HCT116 (cell line): Measurements from ENCODE around the gene CALML6. TPM values are rescaled to one million over a fixed set of nuclear protein-coding genes. Genes with fewer than 3 reads are reported as not detected.

Experiments used
- ATAC-seq: fragments of 200-7000 bp; cut with Tn5 transposase; 2 replicates; pipeline ENCODE4 v1.9.1; 2020; ENCODE audit warnings: mild to moderate bottlenecking, moderate library complexity
- BruUV-seq: library from RNA; stranded (reverse); fragments of 400-500 nt; replicated peaks from 2 replicates; lab custom pipeline; 2021; lab: Mats Ljungman, UMichigan
- CTCF ChIA-PET: fragments of 300-600 bp; sonication (Branson Sonifier 250); formaldehyde crosslinking; loops from one replicate; lab custom pipeline; 2021; ENCODE audit warnings: antibody characterized with exemption; lab: Charles Lee
- POLR2A ChIA-PET: fragments of 300-600, 350-600 bp; sonication (Branson Sonifier 250); formaldehyde crosslinking; loops from one replicate; lab custom pipeline; 2021; ENCODE audit warnings: antibody characterized with exemption; lab: Charles Lee
- RAD21 ChIA-PET, 2 experiments: fragments of 300-600 bp; sonication (Branson Sonifier 250); formaldehyde crosslinking; loops; one replicate each; lab custom pipeline; 2023; ENCODE audit warnings: low total read pairs in 2 of 2; ENCODE audit not compliant: uncharacterized antibody in 2 of 2, unreplicated experiment in 2 of 2, low non-redundant PET in 1 of 2; lab: Charles Lee
- DNase-seq: peaks from one replicate; pipeline ENCODE4 v3.0.0-alpha.2; 2010; ENCODE audit warnings: low read depth, low spot score
- H2AFZ ChIP-seq: fragments of 200-600 bp; shearing (Covaris generic), sonication (generic); 2 replicates; pipeline ENCODE4 v1.6.1; 2017; ENCODE audit warnings: low read depth, mixed run types, mixed read lengths, antibody characterized with exemption, low read length; ENCODE audit not compliant: poor library complexity, severe bottlenecking
- H3K27ac ChIP-seq: 2 replicates; pipeline ENCODE4 v1.5.1; 2012; ENCODE audit warnings: low read depth, low read length
- H3K27me3 ChIP-seq: fragments of 200-600 bp; sonication (generic); 2 replicates; pipeline ENCODE4 v1.6.1; 2016; ENCODE audit warnings: mixed run types, low read length, mixed read lengths; ENCODE audit not compliant: insufficient read depth
- H3K36me3 ChIP-seq, 2 experiments: fragments of 200-500 bp in 1 of 2; fragments of 200-600 bp in 1 of 2; sonication (Bioruptor generic) in 1 of 2; sonication (generic) in 1 of 2; 2 replicates each; pipeline versions ENCODE4 v1.5.1 to v1.6.1; 2014 to 2016; ENCODE audit warnings: low read length in 2 of 2, inconsistent platforms in 1 of 2, mixed read lengths in 1 of 2, mixed run types in 1 of 2; ENCODE audit not compliant: insufficient read depth in 2 of 2, control insufficient read depth in 1 of 2
- H3K4me1 ChIP-seq, 2 experiments: fragments of 200-600 bp in 1 of 2; sonication (generic) in 1 of 2; 2 replicates each; pipeline versions ENCODE4 v1.5.1 to v1.6.1; 2012 to 2017; ENCODE audit warnings: low read length in 2 of 2, inconsistent platforms in 1 of 2, mild to moderate bottlenecking in 1 of 2, mixed read lengths in 1 of 2, mixed run types in 1 of 2, moderate library complexity in 1 of 2; ENCODE audit not compliant: insufficient read depth in 2 of 2, control insufficient read depth in 1 of 2
- H3K4me2 ChIP-seq: fragments of 200-600 bp; sonication (generic); 2 replicates; pipeline ENCODE4 v1.6.1; 2017; ENCODE audit warnings: mixed run types, low read length, mixed read lengths
- H3K4me3 ChIP-seq, 2 experiments: fragments of 200-600 bp in 1 of 2; sonication (generic) in 1 of 2; replicated peaks in 1 of 2; 2 replicates each; pipeline ENCODE4 v1.5.1; 2011 to 2016; ENCODE audit warnings: low read length in 2 of 2, control low read depth in 1 of 2, low read depth in 1 of 2, mild to moderate bottlenecking in 1 of 2, mixed read lengths in 1 of 2, mixed run types in 1 of 2
- H3K79me2 ChIP-seq: fragments of 200-600 bp; sonication (generic); 2 replicates; pipeline ENCODE4 v1.6.1; 2017; ENCODE audit warnings: mild to moderate bottlenecking, mixed run types, low read length, moderate library complexity, mixed read lengths; ENCODE audit not compliant: insufficient read depth
- H3K9ac ChIP-seq: fragments of 200-600 bp; sonication (generic); 2 replicates; pipeline ENCODE4 v1.6.1; 2016; ENCODE audit warnings: low read length, mixed read lengths
- H3K9me2 ChIP-seq: fragments of 200-600 bp; sonication (generic), shearing (Covaris generic); 2 replicates; pipeline ENCODE4 v1.6.1; 2017; ENCODE audit warnings: mixed run types, mild to moderate bottlenecking, moderate library complexity; ENCODE audit not compliant: insufficient read depth
- H3K9me3 ChIP-seq, 2 experiments: fragments of 200-500 bp in 1 of 2; fragments of 200-600 bp in 1 of 2; sonication (Bioruptor generic) in 1 of 2; sonication (generic) in 1 of 2; 2 replicates each; pipeline ENCODE4 v1.6.1; 2014 to 2017; ENCODE audit warnings: low read length in 2 of 2, mixed read lengths in 2 of 2, inconsistent platforms in 1 of 2, low read depth in 1 of 2, mild to moderate bottlenecking in 1 of 2, mixed run types in 1 of 2, moderate library complexity in 1 of 2; ENCODE audit not compliant: control insufficient read depth in 1 of 2, insufficient read depth in 1 of 2
- H4K20me1 ChIP-seq: fragments of 200-600 bp; sonication (generic), shearing (Covaris generic); 2 replicates; pipeline ENCODE4 v1.6.1; 2017; ENCODE audit warnings: mixed run types, mild to moderate bottlenecking, moderate library complexity; ENCODE audit not compliant: insufficient read depth
- CBX3 ChIP-seq: IDR thresholded peaks from 2 replicates; pipeline ENCODE4 v1.6.1; 2012; ENCODE audit warnings: low read depth
- ELF1 ChIP-seq: IDR thresholded peaks from 2 replicates; pipeline ENCODE4 v1.6.1; 2012; ENCODE audit warnings: low read depth, borderline replicate concordance
- EZH2phosphoT487 ChIP-seq: fragments of 200-600 bp; IDR thresholded peaks from 2 replicates; pipeline ENCODE4 v1.6.1; 2018; ENCODE audit warnings: antibody characterized with exemption, borderline replicate concordance
- SRF ChIP-seq: IDR thresholded peaks from 2 replicates; pipeline ENCODE4 v1.6.1; 2012; ENCODE audit warnings: low read depth
- ZFX ChIP-seq: fragments of 450-650 bp; IDR thresholded peaks from 2 replicates; pipeline ENCODE4 v1.6.1; 2017
- intact Hi-C: fragments of 100-400 bp; cut with micrococcal nuclease; formaldehyde crosslinking; loops from 2 replicates; pipeline ENCODE4 v1.10.0; 2022
- total RNA-seq: library from RNA; stranded (reverse); gene quantifications from one replicate; pipeline ENCODE4 v1.2.1, GENCODE V29; 2021; ENCODE audit not compliant: unreplicated experiment
- TF ChIP-seq, protein P1 (sequence below): IDR thresholded peaks from 2 replicates; pipeline ENCODE4 v1.6.1; 2012

Gene CALML6
- total RNA-seq, 1 experiment from 2014 or later = 2.3 TPM

DNA sequence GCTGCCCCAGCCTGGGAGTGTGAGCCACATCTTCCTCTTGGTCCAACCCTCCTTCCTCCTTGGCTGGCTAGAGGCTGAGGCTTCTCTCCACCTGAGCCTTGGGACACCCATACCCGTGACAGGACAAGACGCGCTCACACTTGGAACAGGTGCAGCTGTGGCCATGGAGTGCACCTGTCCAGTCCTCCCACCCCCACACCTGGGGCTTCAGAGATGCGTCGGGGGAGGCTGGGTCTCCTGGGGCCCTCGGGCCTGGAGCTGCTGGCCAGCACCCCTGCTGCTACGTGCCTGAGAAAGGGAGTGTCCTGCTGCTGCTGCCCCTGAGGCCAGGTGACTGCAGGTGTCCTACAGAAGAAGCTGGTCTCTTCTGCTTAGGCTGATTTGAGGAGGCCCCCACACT lies 41.0 kb downstream of the CALML6 start:
- BruUV-seq = no TSS peak
- H3K9ac ChIP-seq = no peak overlapping the region
- no peaks in the 10 kb centered on the region for H3K9me2 ChIP-seq
- no peaks in the 10 kb centered on the region for H3K9me3 ChIP-seq
- intact Hi-C loops = no loop called here
- POLR2A ChIA-PET = no interaction called here
- CTCF ChIA-PET = interaction anchor here (1.3 kb wide), 1 partner anchor 12 kb away, joined by 4 read pairs; no protein-coding TSS in a partner anchor
- H3K4me3 ChIP-seq = no peak overlapping the region
- no peak overlapping the region for H3K27ac ChIP-seq
- H4K20me1 ChIP-seq = no peaks in the 10 kb centered on the region
- no peak for TF ChIP-seq ELF1
- TF ChIP-seq, all 23 proteins: peak for 0
- H3K79me2 ChIP-seq = no peaks in the 10 kb centered on the region
- H3K36me3 ChIP-seq = no peaks in the 10 kb centered on the region
- DNase-seq (no peak), ATAC-seq (no peak)
- H3K27me3 ChIP-seq = no peaks in the 10 kb centered on the region
- RAD21 ChIA-PET = no interaction called here
- H3K4me1 ChIP-seq = peaks cover 3 to 18% of the 10 kb centered on the region in 2 experiments; a peak in 3 of 4 replicates
- no peak overlapping the region for H3K4me2 ChIP-seq
- no peak overlapping the region for H2AFZ ChIP-seq

DNA sequence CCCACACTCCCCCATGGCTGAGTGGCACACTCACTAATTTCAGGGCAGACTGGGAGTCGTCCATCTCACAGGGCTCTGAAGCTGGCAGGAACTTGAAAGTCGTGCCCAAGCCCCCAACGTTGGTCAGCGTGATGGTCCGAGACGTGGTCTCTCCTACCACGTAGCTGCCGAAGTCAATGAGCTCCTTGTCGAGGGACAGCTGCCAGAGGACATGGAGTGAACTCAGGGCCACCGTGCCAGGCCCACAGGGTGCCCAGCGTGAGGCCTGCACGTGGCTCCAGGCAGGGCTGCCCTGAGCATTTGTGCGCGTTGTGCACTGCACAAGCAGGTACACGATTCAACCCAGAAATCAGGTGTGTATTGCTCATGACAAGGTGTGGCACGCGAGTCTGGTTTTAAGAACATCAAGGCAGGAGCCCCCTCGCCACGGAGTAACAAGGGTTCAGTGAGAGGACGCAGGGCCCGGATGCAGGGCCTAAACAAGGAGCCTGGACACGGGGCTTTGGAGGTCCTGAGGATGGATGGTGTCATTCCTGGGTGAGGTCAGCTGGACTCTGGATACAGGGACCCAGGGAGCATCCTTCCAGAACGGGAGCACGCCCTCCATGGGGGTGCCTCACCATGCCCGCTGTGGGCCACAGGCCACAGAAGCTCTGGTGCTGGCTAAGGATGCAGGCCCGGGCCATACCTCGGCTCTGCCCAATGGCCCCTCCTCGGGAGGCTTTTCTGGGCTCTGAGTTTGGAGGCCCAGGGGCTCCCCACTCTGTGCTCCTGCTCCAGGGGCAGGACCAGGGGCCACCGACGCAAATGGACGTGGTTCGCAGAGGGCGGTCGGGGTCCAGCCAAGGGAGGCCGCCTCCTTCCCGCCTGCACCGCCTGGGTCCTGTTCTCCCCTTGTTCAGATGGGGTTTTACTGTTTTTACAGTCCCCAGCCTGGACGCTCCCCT lies 41.8 kb downstream of the CALML6 start:
- no peaks in the 10 kb centered on the region for H4K20me1 ChIP-seq
- intact Hi-C loops = no loop called here
- H3K36me3 ChIP-seq = no peaks in the 10 kb centered on the region
- H3K27ac ChIP-seq = no peak overlapping the region
- ATAC-seq (no peak), DNase-seq (no peak)
- no peak overlapping the region for H3K9ac ChIP-seq
- H3K4me2 ChIP-seq = no peak overlapping the region
- no peaks in the 10 kb centered on the region for H3K9me3 ChIP-seq
- peaks cover 5 to 22% of the 10 kb centered on the region in 2 experiments; a peak in 3 of 4 replicates for H3K4me1 ChIP-seq
- no TSS peak for BruUV-seq
- TF ChIP-seq, protein P1, sequence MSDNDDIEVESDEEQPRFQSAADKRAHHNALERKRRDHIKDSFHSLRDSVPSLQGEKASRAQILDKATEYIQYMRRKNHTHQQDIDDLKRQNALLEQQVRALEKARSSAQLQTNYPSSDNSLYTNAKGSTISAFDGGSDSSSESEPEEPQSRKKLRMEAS = no peak
- TF ChIP-seq EZH2phosphoT487 = no peak
- no peak for TF ChIP-seq ZFX
- TF ChIP-seq SRF = no peak
- TF ChIP-seq CBX3 = no peak
- TF ChIP-seq ELF1 = no peak
- no peak overlapping the region for H3K4me3 ChIP-seq
- H3K79me2 ChIP-seq = no peaks in the 10 kb centered on the region
- ChIA-PET CTCF (interaction anchor here (6.7 kb wide), 1 partner anchor 89 kb away, joined by 70 read pairs; no protein-coding TSS in a partner anchor), RAD21 (no interaction called here), POLR2A (no interaction called here)
- no peak overlapping the region for H2AFZ ChIP-seq
- no peaks in the 10 kb centered on the region for H3K9me2 ChIP-seq
- no peaks in the 10 kb centered on the region for H3K27me3 ChIP-seq
